Mesendoderm (in vitro differentiated cells): Measurements from ENCODE around the gene KIAA1217.
A peak's percentile ranks its signal among the peaks of the same experiment; 100 is the strongest.

Source experiments
- DNase-seq: peaks from one replicate; pipeline ENCODE4 v3.0.0; 2013
- H2AK5ac ChIP-seq: 2 replicates; pipeline ENCODE4 v1.6.1; 2013; ENCODE audit warnings: low read length, inconsistent platforms
- H2BK120ac ChIP-seq: 2 replicates; pipeline ENCODE4 v1.6.1; 2013; ENCODE audit warnings: low read depth, mild to moderate bottlenecking, low read length, moderate library complexity, mixed read lengths
- H2BK15ac ChIP-seq: replicated peaks from 2 replicates; pipeline ENCODE4 v1.6.1; 2013; ENCODE audit warnings: low read depth, mild to moderate bottlenecking, moderate library complexity
- H2BK5ac ChIP-seq: 2 replicates; pipeline ENCODE4 v1.6.1; 2013; ENCODE audit warnings: low read length, inconsistent platforms
- H3K18ac ChIP-seq: 2 replicates; pipeline ENCODE4 v1.6.1; 2013; ENCODE audit warnings: mild to moderate bottlenecking, low read length, mixed read lengths
- H3K23ac ChIP-seq: one replicate; pipeline ENCODE4 v1.6.1; 2013; ENCODE audit warnings: low read length
- H3K27ac ChIP-seq: 2 replicates; pipeline ENCODE4 v1.5.1; 2013; ENCODE audit warnings: low read depth, mild to moderate bottlenecking, inconsistent platforms, low read length, moderate library complexity
- H3K27me3 ChIP-seq: 2 replicates; pipeline ENCODE4 v1.6.1; 2013; ENCODE audit warnings: low read length, control low read depth, mild to moderate bottlenecking, inconsistent platforms; ENCODE audit not compliant: insufficient read depth, poor library complexity
- H3K36me3 ChIP-seq: 2 replicates; pipeline ENCODE4 v1.6.1; 2013; ENCODE audit warnings: low read length, inconsistent platforms; ENCODE audit not compliant: control insufficient read depth, insufficient read depth
- H3K4ac ChIP-seq: one replicate; pipeline ENCODE4 v1.6.1; 2013; ENCODE audit warnings: low read depth, mild to moderate bottlenecking, low read length, moderate library complexity
- H3K4me1 ChIP-seq: 2 replicates; pipeline ENCODE4 v1.6.1; 2013; ENCODE audit warnings: low read depth, low read length, inconsistent platforms; ENCODE audit not compliant: control insufficient read depth
- H3K4me2 ChIP-seq: 2 replicates; pipeline ENCODE4 v1.6.1; 2013; ENCODE audit warnings: low read length
- H3K4me3 ChIP-seq: 2 replicates; pipeline ENCODE4 v1.5.1; 2013; ENCODE audit warnings: mild to moderate bottlenecking, low read length
- H3K56ac ChIP-seq: one replicate; pipeline ENCODE4 v1.6.1; 2013; ENCODE audit warnings: low read length
- H3K79me1 ChIP-seq: 2 replicates; pipeline ENCODE4 v1.6.1; 2013; ENCODE audit warnings: low read length, inconsistent platforms
- H3K79me2 ChIP-seq: 2 replicates; pipeline ENCODE4 v1.6.1; 2013; ENCODE audit warnings: mild to moderate bottlenecking, low read length; ENCODE audit not compliant: control insufficient read depth, insufficient read depth
- H3K9ac ChIP-seq: 2 replicates; pipeline ENCODE4 v1.6.1; 2013; ENCODE audit warnings: low read length, inconsistent platforms
- H4K5ac ChIP-seq: one replicate; pipeline ENCODE4 v1.6.1; 2013; ENCODE audit warnings: low read length
- H4K8ac ChIP-seq: one replicate; pipeline ENCODE4 v1.6.1; 2013; ENCODE audit warnings: low read depth, mild to moderate bottlenecking, control low read depth, low read length, moderate library complexity
- WGBS: extraction: QIAGEN DNeasy Blood & Tissue Kit; methylation state at CpG from one replicate; pipeline ENCODE4 v1.1.7; 2013; ENCODE audit warnings: low lambda C conversion rate, missing lambda C conversion rate; ENCODE audit not compliant: insufficient coverage; ENCODE audit errors: extremely low coverage; 5-methylcytosine and 5-hydroxymethylcytosine counted together

Gene KIAA1217

GRCh38 chr10:24571870-24572450 lies 363.0 kb downstream of the KIAA1217 start:
- H3K4me3 ChIP-seq: no peak overlapping the region
- WGBS: no CpG with 5 or more reads among the region's 7 CpGs
- no peaks in the 10 kb centered on the region for H3K79me1 ChIP-seq
- no peak overlapping the region for H3K23ac ChIP-seq
- no peak overlapping the region for H2BK5ac ChIP-seq
- H3K79me2 ChIP-seq: no peaks in the 10 kb centered on the region
- H2BK15ac ChIP-seq: no peak overlapping the region
- no peak overlapping the region for H3K4ac ChIP-seq
- no peak overlapping the region for H3K4me2 ChIP-seq
- H2BK120ac ChIP-seq: no peak overlapping the region
- DNase-seq: no peak
- no peak overlapping the region for H4K8ac ChIP-seq
- H3K36me3 ChIP-seq: no peaks in the 10 kb centered on the region
- H3K27me3 ChIP-seq: no peaks in the 10 kb centered on the region
- H3K18ac ChIP-seq: no peak overlapping the region
- no peak overlapping the region for H4K5ac ChIP-seq
- no peak overlapping the region for H2AK5ac ChIP-seq
- H3K56ac ChIP-seq: no peak overlapping the region
- H3K9ac ChIP-seq: no peak overlapping the region
- H3K4me1 ChIP-seq: no peaks in the 10 kb centered on the region
- H3K27ac ChIP-seq: no peak overlapping the region

- Histone ChIP-seq H2AK5ac (no peak overlapping the region), H3K56ac (no peak overlapping the region), H3K27me3 (no peaks in the 10 kb centered on the region), H2BK5ac (no peak overlapping the region), H4K5ac (no peak overlapping the region), H3K79me1 (no peaks in the 10 kb centered on the region), H2BK120ac (no peak overlapping the region), H3K4me1 (no peaks in the 10 kb centered on the region), H3K4ac (no peak overlapping the region), H3K23ac (no peak overlapping the region), H3K27ac (no peak overlapping the region), H2BK15ac (no peak overlapping the region), H3K9ac (no peak overlapping the region), H3K18ac (no peak overlapping the region), H3K4me3 (no peak overlapping the region), H3K4me2 (no peak overlapping the region), H3K79me2 (no peaks in the 10 kb centered on the region), H4K8ac (no peak overlapping the region), H3K36me3 (no peaks in the 10 kb centered on the region)
- no CpG with 5 or more reads among the region's 9 CpGs for WGBS
- no peak for DNase-seq
These were observed 365.2 kb downstream of the KIAA1217 start for GRCh38 chr10:24574161-24574560.

GRCh38 chr10:24574578-24575155 lies 365.7 kb downstream of the KIAA1217 start:
- no CpG with 5 or more reads among the region's 3 CpGs for WGBS
- Histone ChIP-seq H3K4me2 (no peak overlapping the region), H3K27ac (no peak overlapping the region), H2BK5ac (no peak overlapping the region), H3K79me1 (no peaks in the 10 kb centered on the region), H3K4me3 (no peak overlapping the region), H2AK5ac (no peak overlapping the region), H3K56ac (no peak overlapping the region), H3K9ac (no peak overlapping the region), H4K5ac (no peak overlapping the region), H3K36me3 (no peaks in the 10 kb centered on the region), H3K27me3 (no peaks in the 10 kb centered on the region), H3K18ac (no peak overlapping the region), H3K4me1 (no peaks in the 10 kb centered on the region), H3K23ac (no peak overlapping the region), H2BK120ac (no peak overlapping the region), H3K4ac (no peak overlapping the region), H3K79me2 (no peaks in the 10 kb centered on the region), H4K8ac (no peak overlapping the region), H2BK15ac (no peak overlapping the region)
- DNase-seq: no peak

GRCh38 chr10:24575481-24576002 lies 366.6 kb downstream of the KIAA1217 start:
- no CpG with 5 or more reads among the region's 10 CpGs for WGBS
- H3K36me3 ChIP-seq: no peaks in the 10 kb centered on the region
- H3K18ac ChIP-seq: no peak overlapping the region
- H3K4me1 ChIP-seq: no peaks in the 10 kb centered on the region
- H3K23ac ChIP-seq: no peak overlapping the region
- no peak overlapping the region for H4K5ac ChIP-seq
- H3K4me3 ChIP-seq: no peak overlapping the region
- H2AK5ac ChIP-seq: no peak overlapping the region
- H3K4ac ChIP-seq: no peak overlapping the region
- no peak for DNase-seq
- no peak overlapping the region for H3K9ac ChIP-seq
- no peaks in the 10 kb centered on the region for H3K79me1 ChIP-seq
- no peak overlapping the region for H4K8ac ChIP-seq
- no peak overlapping the region for H2BK120ac ChIP-seq
- no peak overlapping the region for H3K27ac ChIP-seq
- H3K79me2 ChIP-seq: no peaks in the 10 kb centered on the region
- no peak overlapping the region for H2BK15ac ChIP-seq
- no peak overlapping the region for H3K56ac ChIP-seq
- H2BK5ac ChIP-seq: no peak overlapping the region
- no peak overlapping the region for H3K4me2 ChIP-seq
- no peaks in the 10 kb centered on the region for H3K27me3 ChIP-seq

- Histone ChIP-seq H3K36me3 (no peaks in the 10 kb centered on the region), H2BK120ac (no peak overlapping the region), H2BK15ac (no peak overlapping the region), H3K56ac (no peak overlapping the region), H4K5ac (no peak overlapping the region), H3K79me2 (no peaks in the 10 kb centered on the region), H3K4me1 (no peaks in the 10 kb centered on the region), H2AK5ac (no peak overlapping the region), H3K27me3 (no peaks in the 10 kb centered on the region), H4K8ac (no peak overlapping the region), H3K79me1 (no peaks in the 10 kb centered on the region), H3K23ac (no peak overlapping the region), H2BK5ac (no peak overlapping the region), H3K9ac (no peak overlapping the region), H3K27ac (no peak overlapping the region), H3K18ac (no peak overlapping the region), H3K4me2 (no peak overlapping the region), H3K4ac (no peak overlapping the region), H3K4me3 (no peak overlapping the region)
- DNase-seq: no peak
- no CpG with 5 or more reads among the region's 1 CpG for WGBS
These were observed 370.5 kb downstream of the KIAA1217 start for GRCh38 chr10:24579448-24579847.

- H3K27me3 ChIP-seq: no peaks in the 10 kb centered on the region
- no peaks in the 10 kb centered on the region for H3K36me3 ChIP-seq
- H2BK120ac ChIP-seq: no peak overlapping the region
- no peak overlapping the region for H3K4me3 ChIP-seq
- no peak overlapping the region for H2BK5ac ChIP-seq
- no peak overlapping the region for H4K5ac ChIP-seq
- H3K4me2 ChIP-seq: no peak overlapping the region
- H3K23ac ChIP-seq: no peak overlapping the region
- WGBS: no CpG with 5 or more reads among the region's 4 CpGs
- H3K79me1 ChIP-seq: no peaks in the 10 kb centered on the region
- no peak overlapping the region for H3K9ac ChIP-seq
- no peak overlapping the region for H3K18ac ChIP-seq
- no peaks in the 10 kb centered on the region for H3K79me2 ChIP-seq
- no peak overlapping the region for H3K56ac ChIP-seq
- no peak overlapping the region for H3K4ac ChIP-seq
- no peak overlapping the region for H2BK15ac ChIP-seq
- no peaks in the 10 kb centered on the region for H3K4me1 ChIP-seq
- DNase-seq: peak; percentile 28
- H4K8ac ChIP-seq: no peak overlapping the region
- no peak overlapping the region for H3K27ac ChIP-seq
- no peak overlapping the region for H2AK5ac ChIP-seq
These were observed 371.0 kb downstream of the KIAA1217 start for GRCh38 chr10:24579906-24580305.
